Measurements from ENCODE around the gene ANO9.
A peak's percentile ranks its signal among the peaks of the same experiment; 100 is the strongest.
"Not testable (repeated sequence)": the region's sequence is repeated elsewhere in the genome, so short reads cannot be mapped to it uniquely, and the experiment has no call there.

ANO9 gene

DNA sequence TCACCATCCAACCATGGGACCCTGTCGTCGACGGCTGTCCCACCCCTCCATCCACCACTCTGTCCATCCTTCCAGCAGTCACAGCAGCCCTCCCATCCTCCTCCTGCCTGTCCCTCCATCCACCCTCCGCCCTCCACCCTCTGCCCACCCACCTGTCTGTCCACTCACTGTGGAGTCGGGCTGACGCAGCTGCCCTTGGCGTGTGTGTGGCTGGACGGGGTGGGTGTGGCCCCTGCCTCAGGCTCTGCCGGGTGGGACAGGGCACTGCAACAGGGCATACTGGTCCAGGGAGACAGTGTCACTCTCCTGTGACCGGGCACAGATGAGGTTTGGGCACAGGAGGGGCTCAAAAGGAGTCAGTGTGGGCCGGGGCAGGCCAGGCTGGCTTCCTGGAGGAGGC, 45.9 kb downstream of the ANO9 start:
- in situ Hi-C loops (cut with HindIII; ENCODE audit: low pct_ligation_motif_present, low pct_unique_long_range_greater_than_20kb, low sequenced_read_pairs), result no loop called here
- DNase-seq, result no peak

- in situ Hi-C loops (cut with HindIII; ENCODE audit: low pct_ligation_motif_present, low pct_unique_long_range_greater_than_20kb, low sequenced_read_pairs), result no loop called here
- DNase-seq, result no peak
Measured at GRCh38 chr11:394858-395655, 46.8 kb downstream of the ANO9 start.

GRCh38 chr11:394034-394857, 47.6 kb downstream of the ANO9 start, which contains the start of gene PKP3:
Gene PKP3 (plus strand): TSS chr11:394209. CDS start chr11:394293, 84 bp downstream.
- in situ Hi-C loops (cut with HindIII; ENCODE audit: low pct_ligation_motif_present, low pct_unique_long_range_greater_than_20kb, low sequenced_read_pairs), result no loop called here
- peak; percentile 76 for DNase-seq

- in situ Hi-C loops (cut with HindIII; ENCODE audit: low pct_ligation_motif_present, low pct_unique_long_range_greater_than_20kb, low sequenced_read_pairs), result no loop called here
- DNase-seq, result peak; percentile 79
Measured at GRCh38 chr11:393219-394033, 48.4 kb downstream of the ANO9 start.

- in situ Hi-C loops (cut with HindIII; ENCODE audit: low pct_ligation_motif_present, low pct_unique_long_range_greater_than_20kb, low sequenced_read_pairs), result no loop called here
- no peak for DNase-seq
Measured at GRCh38 chr11:392102-392777, 49.6 kb downstream of the ANO9 start.

DNA sequence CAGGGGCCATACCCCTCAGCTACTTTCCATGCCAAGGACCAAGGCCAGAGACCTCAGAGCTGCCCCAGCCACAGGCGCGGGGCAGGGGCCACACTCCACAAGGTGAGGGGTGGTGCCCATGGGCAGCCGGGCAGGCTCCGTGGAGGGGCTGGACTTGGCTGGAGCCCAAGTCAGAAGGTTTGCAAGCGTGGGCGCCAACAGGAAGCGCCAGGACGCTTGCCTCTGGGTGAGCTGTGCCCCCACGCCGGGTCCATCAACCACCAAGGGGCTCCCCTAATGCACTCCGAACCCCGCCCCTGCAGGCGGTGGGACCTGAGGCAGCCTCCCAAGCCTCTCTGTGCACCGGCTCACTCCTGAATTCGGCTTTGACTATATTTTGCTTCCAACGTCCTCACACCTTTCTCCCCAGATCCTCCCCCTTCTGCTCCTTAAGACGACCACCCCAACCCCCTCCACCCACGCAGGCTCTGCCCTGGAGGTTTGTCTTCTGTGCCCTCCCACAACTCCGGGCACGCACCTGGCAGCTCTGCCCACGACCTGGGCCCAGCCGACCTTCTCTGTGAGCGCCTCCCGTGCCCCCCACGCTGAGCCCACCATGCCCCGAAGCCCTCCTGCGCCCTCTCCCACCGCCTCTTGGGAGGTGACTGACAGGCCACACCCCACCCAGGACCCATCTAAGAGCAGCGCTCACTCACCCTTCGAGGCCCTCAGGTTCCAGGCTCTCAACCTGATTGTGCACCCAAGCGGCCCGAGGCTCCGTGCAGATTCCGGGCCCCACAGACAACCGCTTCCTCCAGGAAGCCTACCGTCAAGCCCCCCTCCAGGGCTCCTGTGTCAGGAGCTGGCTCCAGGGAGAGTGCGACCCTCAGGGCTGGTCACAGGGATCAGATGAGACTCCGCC, 50.4 kb downstream of the ANO9 start:
- in situ Hi-C loops (cut with HindIII; ENCODE audit: low pct_ligation_motif_present, low pct_unique_long_range_greater_than_20kb, low sequenced_read_pairs), result no loop called here
- DNase-seq, result no peak

DNA sequence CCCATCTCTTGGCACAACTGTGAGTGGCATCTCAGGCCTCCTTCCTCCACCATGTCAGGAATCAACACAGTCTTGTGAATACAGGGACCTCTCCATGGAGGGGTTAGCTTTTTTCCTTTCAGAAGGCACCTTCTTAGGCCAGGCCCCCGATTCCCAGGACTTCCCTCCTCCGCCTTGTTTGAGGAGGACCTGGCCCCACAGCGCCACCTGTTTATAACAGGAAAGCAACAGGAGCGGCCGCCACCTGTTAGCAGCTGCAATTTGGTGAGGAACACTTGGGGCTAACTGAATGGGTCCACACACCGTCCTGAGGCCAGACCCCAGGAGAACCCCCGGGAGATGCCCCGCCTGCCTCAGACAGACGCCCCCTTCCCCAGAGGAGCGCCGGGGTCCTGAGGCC, 51.6 kb downstream of the ANO9 start:
- DNase-seq, result no peak
- in situ Hi-C loops (cut with HindIII; ENCODE audit: low pct_ligation_motif_present, low pct_unique_long_range_greater_than_20kb, low sequenced_read_pairs), result no loop called here

DNA sequence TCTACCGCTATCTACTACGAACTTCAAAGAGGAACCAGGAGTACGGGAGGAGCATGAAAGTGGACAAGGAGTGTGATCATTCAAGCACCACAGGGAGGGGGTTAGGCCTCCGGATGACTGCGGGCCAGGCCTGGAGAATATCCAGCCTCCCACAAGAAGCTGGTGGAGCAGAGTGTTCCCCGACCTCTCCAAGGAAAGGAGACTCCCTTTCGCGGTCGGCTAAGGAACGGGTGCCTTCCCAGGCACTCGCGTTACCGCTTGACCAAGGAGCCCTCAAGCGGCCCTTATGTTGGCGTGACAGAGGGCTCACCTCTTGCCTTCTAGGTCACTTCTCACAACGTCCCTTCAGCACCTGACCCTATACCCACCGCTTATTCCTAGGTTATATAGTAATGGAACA, 52.4 kb downstream of the ANO9 start:
- in situ Hi-C loops (cut with HindIII; ENCODE audit: low pct_ligation_motif_present, low pct_unique_long_range_greater_than_20kb, low sequenced_read_pairs); DNase-seq: not testable (repeated sequence)

DNA sequence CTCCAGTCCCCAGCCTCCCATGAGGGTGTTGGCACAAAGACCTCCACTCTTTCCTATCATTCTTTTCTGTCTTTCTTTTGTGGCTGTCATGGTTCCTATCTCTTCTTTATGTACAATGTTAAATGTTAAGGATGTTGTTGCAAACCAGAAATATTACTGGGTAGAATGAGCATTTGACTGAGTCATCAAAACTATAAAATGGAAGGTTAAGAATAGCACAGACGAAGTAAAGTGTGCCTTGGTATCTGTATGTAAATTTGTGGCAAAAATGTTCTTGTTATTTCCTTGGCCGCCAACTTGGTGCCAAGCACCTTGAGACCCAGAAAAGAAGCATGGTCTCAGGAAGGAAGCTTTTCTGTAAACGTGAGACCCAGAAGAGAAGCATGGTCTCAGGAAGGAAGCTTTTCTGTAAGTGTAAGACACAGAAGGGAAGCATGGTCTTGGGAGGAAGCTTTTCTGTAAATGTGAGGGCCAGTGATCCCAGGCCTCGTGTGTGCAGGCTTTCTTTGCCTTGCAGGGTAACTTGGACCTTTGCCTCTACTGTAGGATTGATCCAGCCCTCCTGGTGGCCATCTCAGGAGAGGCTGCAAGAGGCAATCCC, 54.5 kb downstream of the ANO9 start:
- DNase-seq, result no peak
- in situ Hi-C loops (cut with HindIII; ENCODE audit: low pct_ligation_motif_present, low pct_unique_long_range_greater_than_20kb, low sequenced_read_pairs), result no loop called here

GRCh38 chr11:386483-386882, 55.3 kb downstream of the ANO9 start:
- DNase-seq, result no peak

DNA sequence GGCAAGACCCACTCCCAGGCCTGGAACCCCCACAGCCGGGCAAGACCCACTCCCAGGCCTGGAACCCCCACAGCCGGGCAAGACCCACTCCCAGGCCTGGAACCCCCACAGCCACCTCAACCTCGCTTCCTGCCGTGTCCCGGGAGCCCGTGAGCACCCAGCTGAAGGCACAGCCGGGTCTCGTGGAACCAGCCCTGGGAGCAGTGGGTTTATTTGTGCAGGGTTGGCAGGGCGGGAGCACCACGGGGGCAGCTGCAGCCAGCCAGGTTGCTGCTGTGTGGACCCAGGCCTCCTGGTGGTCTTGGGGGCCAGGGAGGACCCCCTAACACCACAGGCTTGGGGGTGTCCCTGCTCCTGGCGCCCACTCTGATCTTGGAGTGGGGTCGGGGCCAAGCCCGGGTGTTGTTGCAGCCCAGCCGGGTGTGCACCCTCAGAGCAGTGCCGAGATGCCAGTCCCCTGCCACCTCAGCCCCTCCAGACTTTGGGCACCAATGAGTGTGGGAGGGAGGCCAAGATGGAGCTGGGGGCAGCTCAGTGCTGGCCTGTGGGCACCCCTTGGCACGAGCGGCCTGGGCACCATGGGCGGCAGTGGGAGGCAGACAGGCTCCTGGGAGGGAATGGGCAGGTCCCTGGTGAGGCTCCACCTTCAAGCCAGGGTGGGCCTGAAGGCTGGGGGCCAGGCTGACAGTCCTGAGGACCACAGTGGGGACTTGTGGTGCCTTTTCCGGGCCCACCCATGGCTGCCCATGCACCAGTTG, 56.0 kb downstream of the ANO9 start:
- no peak for DNase-seq
- in situ Hi-C loops (cut with HindIII; ENCODE audit: low pct_ligation_motif_present, low pct_unique_long_range_greater_than_20kb, low sequenced_read_pairs), result no loop called here

More at GRCh38 chr11:386483-386882, 55.3 kb downstream of the ANO9 start:
- in situ Hi-C loops (cut with HindIII; ENCODE audit: low pct_ligation_motif_present, low pct_unique_long_range_greater_than_20kb, low sequenced_read_pairs), result no loop called here

DNA sequence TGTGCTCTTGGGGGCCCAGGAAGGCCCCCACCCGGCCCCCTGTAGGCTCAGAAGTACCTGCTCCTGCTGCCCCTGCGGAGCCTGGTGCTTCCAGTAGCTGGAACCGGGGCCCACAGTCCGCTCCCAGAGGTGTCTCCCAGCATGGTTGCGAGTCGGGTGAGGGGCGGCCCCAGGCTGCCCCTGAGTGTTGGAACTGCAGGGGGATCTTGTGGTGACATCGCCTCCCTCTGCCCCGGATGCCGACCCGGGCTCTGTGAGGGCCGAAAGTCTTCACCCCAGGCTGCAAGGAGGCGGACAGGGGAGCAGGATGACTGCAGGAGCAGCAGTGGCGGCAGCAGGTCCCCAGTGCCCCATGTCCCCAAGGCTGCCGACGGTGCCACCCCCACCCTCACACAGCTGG, 57.3 kb downstream of the ANO9 start:
- DNase-seq, result no peak
- in situ Hi-C loops (cut with HindIII; ENCODE audit: low pct_ligation_motif_present, low pct_unique_long_range_greater_than_20kb, low sequenced_read_pairs), result no loop called here

DNA sequence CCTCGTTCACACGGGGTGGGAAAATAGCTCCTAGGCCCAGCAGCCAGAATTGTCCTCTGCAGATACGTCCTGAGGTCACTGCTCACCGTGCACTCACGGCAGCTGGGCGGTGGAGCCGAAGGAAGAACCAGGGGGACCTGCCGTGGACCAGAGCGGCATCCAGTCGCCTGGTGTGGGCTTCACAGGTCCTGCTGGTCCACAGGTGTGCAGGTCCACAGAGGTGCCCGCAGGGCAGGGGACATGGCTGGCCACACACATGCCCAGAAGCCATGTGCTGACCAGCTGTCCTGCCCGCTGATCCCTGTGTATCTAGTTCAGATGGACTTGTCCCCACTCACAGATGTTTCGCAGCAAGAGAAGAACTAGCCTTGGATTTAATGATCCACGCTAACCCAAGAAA, 58.4 kb downstream of the ANO9 start:
- in situ Hi-C loops (cut with HindIII; ENCODE audit: low pct_ligation_motif_present, low pct_unique_long_range_greater_than_20kb, low sequenced_read_pairs), result no loop called here

GRCh38 chr11:382081-382629, 59.7 kb downstream of the ANO9 start:
- in situ Hi-C loops (cut with HindIII; ENCODE audit: low pct_ligation_motif_present, low pct_unique_long_range_greater_than_20kb, low sequenced_read_pairs), result no loop called here
- DNase-seq, result no peak

More for the DNA sequence above, 58.4 kb downstream of the ANO9 start:
- no peak for DNase-seq

- DNase-seq, result no peak
- in situ Hi-C loops (cut with HindIII; ENCODE audit: low pct_ligation_motif_present, low pct_unique_long_range_greater_than_20kb, low sequenced_read_pairs), result no loop called here
Measured at GRCh38 chr11:381501-382072, 60.2 kb downstream of the ANO9 start.

- no peak for DNase-seq
- in situ Hi-C loops (cut with HindIII; ENCODE audit: low pct_ligation_motif_present, low pct_unique_long_range_greater_than_20kb, low sequenced_read_pairs), result no loop called here
Measured at GRCh38 chr11:380996-381395, 60.8 kb downstream of the ANO9 start.
